SJSA1 (cell line): ENCODE results near the gene GEMIN7. TPM values are rescaled to one million over a fixed set of nuclear protein-coding genes. Genes with fewer than 3 reads are reported as not detected.

Source experiments
- DNase-seq, 2 experiments: peaks; one replicate each; pipeline ENCODE4 v3.0.0-alpha.2; 2015 to 2020; ENCODE audit warnings: low spot score in 2 of 2, low read depth in 1 of 2
- H3K27ac ChIP-seq: fragments of 250-450 bp; sonication (Bioruptor Pico); 2 replicates; pipeline ENCODE4 v1.5.1; 2020; ENCODE audit warnings: mild to moderate bottlenecking, moderate library complexity
- H3K27me3 ChIP-seq: fragments of 250-450 bp; sonication (Bioruptor Pico); replicated peaks from 2 replicates; pipeline ENCODE4 v1.5.1; 2020; ENCODE audit warnings: mild to moderate bottlenecking, moderate library complexity
- H3K36me3 ChIP-seq: fragments of 250-450 bp; sonication (Bioruptor Pico); 2 replicates; pipeline ENCODE4 v1.5.1; 2020; ENCODE audit warnings: mild to moderate bottlenecking
- H3K4me1 ChIP-seq: fragments of 250-450 bp; sonication (Bioruptor Pico); replicated peaks from 2 replicates; pipeline ENCODE4 v1.6.1; 2021; ENCODE audit warnings: mild to moderate bottlenecking
- H3K4me3 ChIP-seq: fragments of 250-450 bp; sonication (Bioruptor Pico); 2 replicates; pipeline ENCODE4 v1.5.1; 2020; ENCODE audit warnings: mild to moderate bottlenecking
- H3K9me3 ChIP-seq: fragments of 250-450 bp; sonication (Bioruptor Pico); replicated peaks from 2 replicates; pipeline ENCODE4 v1.5.1; 2020; ENCODE audit warnings: mild to moderate bottlenecking
- total RNA-seq: library from RNA; depleted of rRNA; stranded (reverse); fragments of >200 nt; shearing (Covaris generic); gene quantifications from 2 replicates; pipeline ENCODE4 v1.2.3, GENCODE V29; 2014; rRNA removed

GEMIN7 gene
- total RNA-seq, 1 experiment from 2014 or later, result 46.9 TPM

DNA sequence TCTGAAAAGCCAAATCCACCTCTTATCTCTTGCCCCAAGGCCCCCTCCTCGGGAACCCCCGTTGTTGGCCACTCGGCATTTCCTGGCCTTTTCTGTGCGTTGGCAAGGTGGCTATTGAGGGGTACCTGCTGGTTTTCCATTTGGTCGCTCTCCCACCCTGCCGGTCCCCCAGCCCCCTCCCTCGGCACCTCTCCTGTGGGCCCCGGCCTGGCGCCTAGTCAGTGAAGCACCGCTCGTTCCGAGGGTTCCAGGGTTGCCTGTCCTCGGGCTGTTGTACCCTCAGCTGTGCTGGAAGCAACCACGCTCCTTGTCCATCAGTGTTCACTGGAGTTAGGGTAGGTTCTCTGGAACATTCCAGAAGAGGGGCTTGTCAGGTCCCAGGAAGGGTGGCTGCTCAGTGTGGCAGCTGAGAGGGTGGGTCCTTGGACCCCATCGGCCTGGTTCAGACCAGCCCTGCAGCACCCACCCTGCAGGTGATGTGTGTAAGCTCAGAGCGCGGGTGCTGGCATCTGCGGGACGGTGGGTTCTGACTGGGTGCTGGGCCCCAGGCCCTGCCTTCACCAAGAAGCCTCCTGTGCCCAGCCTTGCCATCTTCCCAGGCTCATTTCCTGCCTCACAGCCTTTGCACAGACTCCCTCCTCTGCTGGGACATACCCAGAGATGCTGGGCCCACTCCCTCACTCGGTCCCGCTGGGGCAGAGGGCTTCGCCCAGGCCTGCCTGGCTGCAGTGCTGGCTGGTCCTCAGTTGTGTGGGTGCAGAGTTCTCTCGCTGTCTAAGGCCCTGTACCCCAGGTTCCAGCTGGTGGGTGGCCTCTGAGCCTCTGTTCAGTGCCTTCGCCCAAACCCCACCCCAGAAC is 60.5 kb downstream of the GEMIN7 start:
- Histone ChIP-seq H3K4me3 (no peak overlapping the region), H3K4me1 (no peaks in the 10 kb centered on the region), H3K27me3 (no peaks in the 10 kb centered on the region), H3K9me3 (no peaks in the 10 kb centered on the region), H3K36me3 (peaks cover 39% of the 10 kb centered on the region), H3K27ac (no peak overlapping the region)
- no peak for DNase-seq

DNA sequence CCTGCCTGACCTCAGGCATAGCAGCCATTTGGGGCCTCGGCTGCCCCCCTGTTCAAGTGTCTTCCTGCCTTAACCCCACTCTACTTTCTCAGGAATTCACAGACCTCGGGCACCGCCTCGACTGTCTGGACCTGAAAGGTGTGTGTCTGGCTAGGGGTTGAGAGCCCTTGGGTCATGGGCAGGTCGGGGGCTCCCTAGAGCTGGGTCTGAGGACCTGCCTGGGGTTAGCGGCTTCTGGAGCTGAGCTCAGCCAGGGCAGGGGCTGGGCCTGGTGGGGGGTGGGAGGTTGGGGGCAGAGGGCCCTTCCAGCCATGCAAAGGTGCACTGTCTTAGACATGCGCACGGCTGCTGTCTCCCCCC is 61.1 kb downstream of the GEMIN7 start:
- Histone ChIP-seq H3K27ac (no peak overlapping the region), H3K36me3 (peaks cover 40% of the 10 kb centered on the region), H3K4me3 (no peak overlapping the region), H3K9me3 (no peaks in the 10 kb centered on the region), H3K27me3 (no peaks in the 10 kb centered on the region), H3K4me1 (no peaks in the 10 kb centered on the region)
- no peak for DNase-seq

DNA sequence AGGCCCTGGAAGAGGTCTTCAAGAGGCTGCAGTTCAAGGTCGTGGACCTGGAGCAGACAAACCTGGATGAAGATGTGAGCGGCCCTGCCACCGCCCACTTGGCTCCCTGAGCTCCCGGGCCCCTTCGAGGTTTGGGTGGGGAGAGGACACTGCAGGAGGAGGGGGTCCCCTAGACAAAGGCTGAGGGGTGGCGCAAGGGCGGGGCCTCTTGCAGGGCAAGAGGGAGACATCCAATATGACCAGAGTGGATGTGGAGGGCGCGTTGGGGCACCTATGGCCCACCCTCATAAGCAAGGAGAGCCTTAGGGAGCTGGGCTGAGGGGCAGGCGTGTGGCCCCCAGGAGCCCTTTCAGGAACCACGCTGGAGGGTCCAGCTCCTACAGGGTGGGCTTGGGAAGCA is 61.5 kb downstream of the GEMIN7 start:
- Histone ChIP-seq H3K27me3 (no peaks in the 10 kb centered on the region), H3K4me1 (no peaks in the 10 kb centered on the region), H3K36me3 (peaks cover 42% of the 10 kb centered on the region), H3K4me3 (no peak overlapping the region), H3K27ac (no peak overlapping the region), H3K9me3 (no peaks in the 10 kb centered on the region)
- DNase-seq, result no peak

Other genes with a start within 250 kb of the GEMIN7 start
- 246 and 273 TPM in 2 replicates for gene NECTIN2, start 233.0 kb upstream of the GEMIN7 start, total RNA-seq
- 193 and 222 TPM in 2 replicates for gene TOMM40, start 188.0 kb upstream of the GEMIN7 start, total RNA-seq
- 1.7 TPM in 2 replicates for gene APOE, start 173.5 kb upstream of the GEMIN7 start, total RNA-seq
- gene APOC1, start 164.7 kb upstream of the GEMIN7 start, total RNA-seq, result not detected in 2 replicates
- gene APOC4, start 137.0 kb upstream of the GEMIN7 start, total RNA-seq, result not detected in 2 replicates
- not detected in 2 replicates for gene APOC2, start 133.2 kb upstream of the GEMIN7 start, total RNA-seq
- 29.1 and 44.9 TPM in 2 replicates for gene CLPTM1, start 123.9 kb upstream of the GEMIN7 start, total RNA-seq
- 5.8 and 12.6 TPM in 2 replicates for gene RELB, start 77.8 kb upstream of the GEMIN7 start, total RNA-seq
- gene CLASRP, start 40.2 kb upstream of the GEMIN7 start, total RNA-seq, result 14.4 and 51.8 TPM in 2 replicates
- not detected in 2 replicates for gene ZNF296, start 2.8 kb upstream of the GEMIN7 start, total RNA-seq
- 34.6 and 38.4 TPM in 2 replicates for gene PPP1R37, start 13.9 kb downstream of the GEMIN7 start, total RNA-seq
- not detected in 2 replicates for gene NKPD1, start 81.7 kb downstream of the GEMIN7 start, total RNA-seq
- gene TRAPPC6A, start 99.0 kb downstream of the GEMIN7 start, total RNA-seq, result 13.3 and 19.9 TPM in 2 replicates
- 2.9 and 10.6 TPM in 2 replicates for gene BLOC1S3, start 99.5 kb downstream of the GEMIN7 start, total RNA-seq
- 0.05 TPM in 1 of 2 replicates, not detected in the other for gene EXOC3L2, start 166.1 kb downstream of the GEMIN7 start, total RNA-seq
- gene MARK4, start 172.0 kb downstream of the GEMIN7 start, total RNA-seq, result 11.3 and 15.6 TPM in 2 replicates
- gene CKM, start 243.6 kb downstream of the GEMIN7 start, total RNA-seq, result not detected in 2 replicates